RWPE2 (cell line): ENCODE results near the gene PRSS33.

Experiments used
- ATAC-seq: fragments of 200-7000 bp; cut with Tn5 transposase; 3 replicates; pipeline ENCODE4 v1.9.1; 2021; ENCODE audit warnings: low read depth
- DNase-seq: peaks from one replicate; pipeline ENCODE4 v3.0.0-alpha.2; 2020; ENCODE audit warnings: low spot score
- H3K27ac ChIP-seq: fragments of 450-650 bp; 2 replicates; pipeline ENCODE4 v1.5.1; 2017; ENCODE audit warnings: mild to moderate bottlenecking; ENCODE audit not compliant: poor library complexity, severe bottlenecking
- H3K27me3 ChIP-seq: fragments of 250-450 bp; sonication (Bioruptor Pico); 2 replicates; pipeline ENCODE4 v1.5.1; 2021; ENCODE audit warnings: mild to moderate bottlenecking, moderate library complexity; ENCODE audit not compliant: insufficient read depth, poor library complexity, severe bottlenecking
- H3K36me3 ChIP-seq: fragments of 250-450 bp; sonication (Bioruptor Pico); 2 replicates; pipeline ENCODE4 v1.5.1; 2020; ENCODE audit warnings: low read depth, mild to moderate bottlenecking, moderate library complexity
- H3K4me1 ChIP-seq: fragments of 250-450 bp; sonication (Bioruptor Pico); 2 replicates; pipeline ENCODE4 v1.5.1; 2021; ENCODE audit warnings: mild to moderate bottlenecking, moderate library complexity; ENCODE audit not compliant: insufficient read depth, poor library complexity, severe bottlenecking
- H3K4me3 ChIP-seq: fragments of 250-450 bp; sonication (Bioruptor Pico); 2 replicates; pipeline ENCODE4 v1.5.1; 2021; ENCODE audit warnings: mild to moderate bottlenecking, moderate library complexity; ENCODE audit not compliant: severe bottlenecking
- H3K9me3 ChIP-seq: fragments of 250-450 bp; sonication (Bioruptor Pico); 2 replicates; pipeline ENCODE4 v1.5.1; 2021; ENCODE audit warnings: mild to moderate bottlenecking, moderate library complexity; ENCODE audit not compliant: severe bottlenecking
- TF ChIP-seq, protein P1 (sequence below): fragments of 450-650 bp; IDR thresholded peaks from one replicate; pipeline ENCODE4 v1.5.1; 2017; ENCODE audit warnings: mild to moderate bottlenecking, moderate library complexity; ENCODE audit not compliant: poor library complexity, severe bottlenecking

The PRSS33 gene

GRCh38 chr16:2766430-2767139, 20.8 kb downstream of the PRSS33 start:
- H3K27ac ChIP-seq: no peak overlapping the region
- no peaks in the 10 kb centered on the region for H3K9me3 ChIP-seq
- ATAC-seq (no peak), DNase-seq (no peak)
- TF ChIP-seq, protein P1, sequence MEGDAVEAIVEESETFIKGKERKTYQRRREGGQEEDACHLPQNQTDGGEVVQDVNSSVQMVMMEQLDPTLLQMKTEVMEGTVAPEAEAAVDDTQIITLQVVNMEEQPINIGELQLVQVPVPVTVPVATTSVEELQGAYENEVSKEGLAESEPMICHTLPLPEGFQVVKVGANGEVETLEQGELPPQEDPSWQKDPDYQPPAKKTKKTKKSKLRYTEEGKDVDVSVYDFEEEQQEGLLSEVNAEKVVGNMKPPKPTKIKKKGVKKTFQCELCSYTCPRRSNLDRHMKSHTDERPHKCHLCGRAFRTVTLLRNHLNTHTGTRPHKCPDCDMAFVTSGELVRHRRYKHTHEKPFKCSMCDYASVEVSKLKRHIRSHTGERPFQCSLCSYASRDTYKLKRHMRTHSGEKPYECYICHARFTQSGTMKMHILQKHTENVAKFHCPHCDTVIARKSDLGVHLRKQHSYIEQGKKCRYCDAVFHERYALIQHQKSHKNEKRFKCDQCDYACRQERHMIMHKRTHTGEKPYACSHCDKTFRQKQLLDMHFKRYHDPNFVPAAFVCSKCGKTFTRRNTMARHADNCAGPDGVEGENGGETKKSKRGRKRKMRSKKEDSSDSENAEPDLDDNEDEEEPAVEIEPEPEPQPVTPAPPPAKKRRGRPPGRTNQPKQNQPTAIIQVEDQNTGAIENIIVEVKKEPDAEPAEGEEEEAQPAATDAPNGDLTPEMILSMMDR: no peak
- peaks cover 100% of the 10 kb centered on the region for H3K36me3 ChIP-seq
- H3K27me3 ChIP-seq: no peaks in the 10 kb centered on the region
- no peak overlapping the region for H3K4me3 ChIP-seq
- H3K4me1 ChIP-seq: peaks cover 30% of the 10 kb centered on the region

- no peak for DNase-seq
- no peaks in the 10 kb centered on the region for H3K9me3 ChIP-seq
- H3K4me3 ChIP-seq: no peak overlapping the region
- H3K27ac ChIP-seq: no peak overlapping the region
- H3K36me3 ChIP-seq: peaks cover 100% of the 10 kb centered on the region
- ATAC-seq: no peak
- H3K4me1 ChIP-seq: peaks cover 30% of the 10 kb centered on the region
- TF ChIP-seq, protein P1: no peak
- H3K27me3 ChIP-seq: no peaks in the 10 kb centered on the region
These were observed 21.6 kb downstream of the PRSS33 start for GRCh38 chr16:2765462-2766404.

GRCh38 chr16:2764718-2765117, 22.6 kb downstream of the PRSS33 start:
- Histone ChIP-seq H3K27me3 (no peaks in the 10 kb centered on the region), H3K4me1 (peaks cover 21% of the 10 kb centered on the region), H3K36me3 (peaks cover 100% of the 10 kb centered on the region), H3K27ac (no peak overlapping the region), H3K4me3 (no peak overlapping the region), H3K9me3 (no peaks in the 10 kb centered on the region)
- TF ChIP-seq, protein P1: no peak
- no peak for DNase-seq
- no peak for ATAC-seq

- TF ChIP-seq, protein P1: no peak
- H3K9me3 ChIP-seq: no peaks in the 10 kb centered on the region
- no peak overlapping the region for H3K27ac ChIP-seq
- H3K27me3 ChIP-seq: no peaks in the 10 kb centered on the region
- peaks cover 100% of the 10 kb centered on the region for H3K36me3 ChIP-seq
- H3K4me3 ChIP-seq: no peak overlapping the region
- DNase-seq (no peak), ATAC-seq (no peak)
- peaks cover 7% of the 10 kb centered on the region for H3K4me1 ChIP-seq
These were observed 24.2 kb downstream of the PRSS33 start for GRCh38 chr16:2763173-2763572.
